ENCODE data around the gene TEC.

GRCh38 chr4:48187813-48188212 is 81.8 kb downstream of the TEC start:
- TF ChIP-seq, protein P1, sequence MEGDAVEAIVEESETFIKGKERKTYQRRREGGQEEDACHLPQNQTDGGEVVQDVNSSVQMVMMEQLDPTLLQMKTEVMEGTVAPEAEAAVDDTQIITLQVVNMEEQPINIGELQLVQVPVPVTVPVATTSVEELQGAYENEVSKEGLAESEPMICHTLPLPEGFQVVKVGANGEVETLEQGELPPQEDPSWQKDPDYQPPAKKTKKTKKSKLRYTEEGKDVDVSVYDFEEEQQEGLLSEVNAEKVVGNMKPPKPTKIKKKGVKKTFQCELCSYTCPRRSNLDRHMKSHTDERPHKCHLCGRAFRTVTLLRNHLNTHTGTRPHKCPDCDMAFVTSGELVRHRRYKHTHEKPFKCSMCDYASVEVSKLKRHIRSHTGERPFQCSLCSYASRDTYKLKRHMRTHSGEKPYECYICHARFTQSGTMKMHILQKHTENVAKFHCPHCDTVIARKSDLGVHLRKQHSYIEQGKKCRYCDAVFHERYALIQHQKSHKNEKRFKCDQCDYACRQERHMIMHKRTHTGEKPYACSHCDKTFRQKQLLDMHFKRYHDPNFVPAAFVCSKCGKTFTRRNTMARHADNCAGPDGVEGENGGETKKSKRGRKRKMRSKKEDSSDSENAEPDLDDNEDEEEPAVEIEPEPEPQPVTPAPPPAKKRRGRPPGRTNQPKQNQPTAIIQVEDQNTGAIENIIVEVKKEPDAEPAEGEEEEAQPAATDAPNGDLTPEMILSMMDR (IDR thresholded peaks at IDR 0.05 in 8 of 11, conservative IDR thresholded peaks at IDR 0.05 in 3 of 11): no peak
- no peak for TF ChIP-seq POLR2A (IDR thresholded peaks at IDR 0.05)

Data from spleen (tissue), 7 donors.